K562 (cell line): ENCODE results near the gene FOXN1. TPM values are rescaled to one million over a fixed set of nuclear protein-coding genes. Genes with fewer than 3 reads are reported as not detected.
A peak's percentile ranks its signal among the peaks of the same experiment; 100 is the strongest.

ENCODE experiments used
- ADNP ChIP-seq: fragments of 200-800 bp; sonication (Bioruptor generic); IDR thresholded peaks from 2 replicates; pipeline ENCODE4 v1.6.1; 2016; ENCODE audit warnings: missing genetic modification characterization, missing compliant biosample characterization
- HDAC2 ChIP-seq: fragments of 450-650 bp; IDR thresholded peaks from 2 replicates; pipeline ENCODE4 v1.6.1; 2016; ENCODE audit warnings: mild to moderate bottlenecking
- HMG20A ChIP-seq: fragments of 450-650 bp; formaldehyde crosslinking; conservative IDR thresholded peaks from 2 replicates; pipeline ENCODE4 v1.4.0; 2020; ENCODE audit warnings: mild to moderate bottlenecking, mixed read lengths
- MEIS2 ChIP-seq: fragments of 450-650 bp; IDR thresholded peaks from 2 replicates; pipeline ENCODE4 v1.6.1; 2014; ENCODE audit warnings: mild to moderate bottlenecking; ENCODE audit not compliant: partially characterized antibody
- NELFE ChIP-seq: IDR thresholded peaks from 2 replicates; pipeline ENCODE4 v1.6.1; 2011; ENCODE audit warnings: mild to moderate bottlenecking; ENCODE audit not compliant: insufficient read depth, insufficient read length
- NFIX ChIP-seq: fragments of 250-450 bp; sonication (Bioruptor Pico); IDR thresholded peaks from 2 replicates; pipeline ENCODE4 v1.4.0; 2020; ENCODE audit warnings: low read depth, mild to moderate bottlenecking, moderate library complexity
- NUFIP1 ChIP-seq: fragments of 450-650 bp; IDR thresholded peaks from 2 replicates; pipeline ENCODE4 v1.6.1; 2018; ENCODE audit not compliant: partially characterized antibody
- SNIP1 ChIP-seq: fragments of 450-650 bp; IDR thresholded peaks from 2 replicates; pipeline ENCODE4 v1.7.1; 2017; ENCODE audit warnings: low read depth, mild to moderate bottlenecking
- TBL1XR1 ChIP-seq, 2 experiments: IDR thresholded peaks; 2 replicates each; pipeline ENCODE4 v1.6.1; 2012; ENCODE audit warnings: improper control_type of control experiment in 2 of 2, low read length in 2 of 2, mild to moderate bottlenecking in 1 of 2
- TEAD4 ChIP-seq, 2 experiments: sonication (generic) in 1 of 2; formaldehyde crosslinking in 1 of 2; IDR thresholded peaks; 2 replicates each; pipeline versions ENCODE4 v1.6.1 to v1.8.0; 2012 to 2022; ENCODE audit warnings: borderline replicate concordance in 1 of 2, inconsistent platforms in 1 of 2, low read length in 1 of 2, mild to moderate bottlenecking in 1 of 2, missing genetic modification reagents in 1 of 2
- THAP12 ChIP-seq: fragments of 250-450 bp; sonication (Bioruptor Pico); IDR thresholded peaks from 2 replicates; pipeline ENCODE4 v1.9.0; 2021; ENCODE audit warnings: mild to moderate bottlenecking, inconsistent platforms
- polyA plus RNA-seq, 8 experiments: library from polyadenylated mRNA; depleted of rRNA in 4 of 8; stranded (reverse) in 5 of 8; unstranded in 3 of 8; fragments of >200 nt; fragmentation: Nextera tagmentation in 2 of 8; fragmentation: Illumina TruSeq in 1 of 8; extraction: Ambion mirVana in 2 of 8; extraction: Trizol in 1 of 8; gene quantifications; 2 replicates each; pipeline versions ENCODE4 v1.2.1 to v1.2.3, GENCODE V29; 2011 to 2014; ENCODE audit warnings: inconsistent platforms in 1 of 8, missing spikeins in 1 of 8
- total RNA-seq, 7 experiments: library from RNA; depleted of rRNA in 6 of 7; stranded (reverse); fragments of >200 nt in 6 of 7; fragmentation: Illumina TruSeq in 2 of 7; extraction: Trizol in 2 of 7; gene quantifications; 2 replicates each; pipeline versions ENCODE4 v1.2.1 to v1.2.3, GENCODE V29; 2011 to 2021; ENCODE audit warnings: low replicate concordance in 1 of 7
- TF ChIP-seq, protein P1 (sequence below): fragments of 450-650 bp; IDR thresholded peaks from 2 replicates; pipeline ENCODE4 v1.6.1; 2018; ENCODE audit warnings: mild to moderate bottlenecking, low read depth; ENCODE audit not compliant: partially characterized antibody
- TF ChIP-seq, protein P2 (sequence below), 2 experiments: fragments of 150-350 bp in 1 of 2; IDR thresholded peaks; 2 replicates each; pipeline ENCODE4 v1.6.1; 2012 to 2016; ENCODE audit warnings: low read depth in 2 of 2, low read length in 2 of 2, mild to moderate bottlenecking in 1 of 2, moderate library complexity in 1 of 2
- TF ChIP-seq, protein P3 (sequence below): fragments of 250-450 bp; sonication (Bioruptor Pico); IDR thresholded peaks from 2 replicates; pipeline ENCODE4 v1.9.0; 2021; ENCODE audit warnings: mild to moderate bottlenecking
- TF ChIP-seq, protein P4 (sequence below): sonication (generic); formaldehyde crosslinking; IDR thresholded peaks from 2 replicates; pipeline ENCODE4 v1.8.1; 2022; ENCODE audit warnings: missing genetic modification reagents
- TF ChIP-seq, protein P5 (sequence below): fragments of 450-650 bp; formaldehyde crosslinking; IDR thresholded peaks from 2 replicates; pipeline ENCODE4 v1.4.0; 2020; ENCODE audit warnings: mild to moderate bottlenecking, moderate library complexity

The FOXN1 gene
- total and polyA plus RNA-seq, 9 of the 15 experiments (the other 6 are each of a cell fraction or from before 2014, with no cell fraction given) = not detected

DNA sequence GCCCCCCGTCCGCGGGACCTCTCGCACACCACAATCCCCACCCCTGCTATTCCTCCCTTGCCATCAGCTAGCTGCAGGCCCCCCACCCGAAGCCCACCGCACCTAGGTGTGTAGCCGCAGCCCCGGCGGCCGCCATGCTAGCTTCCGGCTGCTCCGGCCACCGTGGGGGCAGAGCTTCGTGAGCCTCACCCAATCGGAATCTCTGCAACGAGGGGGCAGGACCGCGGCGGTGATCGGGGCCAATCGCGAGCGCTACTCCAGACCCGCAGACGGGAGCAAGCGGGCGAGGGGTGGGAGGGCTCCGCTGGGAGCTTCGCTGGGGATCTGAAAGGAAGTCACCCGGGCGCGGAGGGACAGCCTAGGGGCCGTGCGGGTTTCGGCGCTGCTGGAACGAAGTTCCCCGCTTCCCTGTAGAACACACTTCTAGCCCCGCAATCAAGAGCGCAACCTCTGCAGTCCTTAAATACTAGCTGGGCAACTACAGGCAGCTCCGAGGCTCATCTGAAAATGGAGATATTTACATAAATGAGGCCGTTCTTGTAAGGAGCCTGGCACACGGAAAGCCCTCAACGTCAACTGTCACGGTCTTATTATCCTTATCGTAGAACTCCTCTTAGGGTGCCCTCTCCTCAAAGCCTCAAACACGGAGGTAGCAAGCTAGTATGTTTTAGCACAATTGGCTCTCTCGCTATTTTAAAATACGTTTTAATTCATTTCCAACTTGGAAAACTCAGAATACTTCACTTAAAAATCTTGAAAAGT is 65.4 kb downstream of the FOXN1 start, which contains the start of gene PIGS (continued):
- TF ChIP-seq, protein P1, sequence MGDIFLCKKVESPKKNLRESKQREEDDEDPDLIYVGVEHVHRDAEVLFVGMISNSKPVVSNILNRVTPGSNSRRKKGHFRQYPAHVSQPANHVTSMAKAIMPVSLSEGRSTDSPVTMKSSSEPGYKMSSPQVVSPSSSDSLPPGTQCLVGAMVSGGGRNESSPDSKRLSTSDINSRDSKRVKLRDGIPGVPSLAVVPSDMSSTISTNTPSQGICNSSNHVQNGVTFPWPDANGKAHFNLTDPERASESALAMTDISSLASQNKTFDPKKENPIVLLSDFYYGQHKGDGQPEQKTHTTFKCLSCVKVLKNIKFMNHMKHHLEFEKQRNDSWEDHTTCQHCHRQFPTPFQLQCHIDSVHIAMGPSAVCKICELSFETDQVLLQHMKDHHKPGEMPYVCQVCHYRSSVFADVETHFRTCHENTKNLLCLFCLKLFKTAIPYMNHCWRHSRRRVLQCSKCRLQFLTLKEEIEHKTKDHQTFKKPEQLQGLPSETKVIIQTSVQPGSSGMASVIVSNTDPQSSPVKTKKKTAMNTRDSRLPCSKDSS = no peak
- no peak for TF ChIP-seq NELFE
- no peak for TF ChIP-seq TEAD4 (IDR thresholded peaks at IDR 0.05; ENCODE audit: low read length)
- no peak for TF ChIP-seq TEAD4 (CRISPR knock-in tag; IDR thresholded peaks at IDR 0.05; ENCODE audit: borderline replicate concordance)
- TF ChIP-seq TBL1XR1 (IDR thresholded peaks at IDR 0.05; ENCODE audit: low read length in 2 of 2) = peak; percentile 17 to 33; a peak in 2 of 4 replicates
- TF ChIP-seq, protein P2, sequence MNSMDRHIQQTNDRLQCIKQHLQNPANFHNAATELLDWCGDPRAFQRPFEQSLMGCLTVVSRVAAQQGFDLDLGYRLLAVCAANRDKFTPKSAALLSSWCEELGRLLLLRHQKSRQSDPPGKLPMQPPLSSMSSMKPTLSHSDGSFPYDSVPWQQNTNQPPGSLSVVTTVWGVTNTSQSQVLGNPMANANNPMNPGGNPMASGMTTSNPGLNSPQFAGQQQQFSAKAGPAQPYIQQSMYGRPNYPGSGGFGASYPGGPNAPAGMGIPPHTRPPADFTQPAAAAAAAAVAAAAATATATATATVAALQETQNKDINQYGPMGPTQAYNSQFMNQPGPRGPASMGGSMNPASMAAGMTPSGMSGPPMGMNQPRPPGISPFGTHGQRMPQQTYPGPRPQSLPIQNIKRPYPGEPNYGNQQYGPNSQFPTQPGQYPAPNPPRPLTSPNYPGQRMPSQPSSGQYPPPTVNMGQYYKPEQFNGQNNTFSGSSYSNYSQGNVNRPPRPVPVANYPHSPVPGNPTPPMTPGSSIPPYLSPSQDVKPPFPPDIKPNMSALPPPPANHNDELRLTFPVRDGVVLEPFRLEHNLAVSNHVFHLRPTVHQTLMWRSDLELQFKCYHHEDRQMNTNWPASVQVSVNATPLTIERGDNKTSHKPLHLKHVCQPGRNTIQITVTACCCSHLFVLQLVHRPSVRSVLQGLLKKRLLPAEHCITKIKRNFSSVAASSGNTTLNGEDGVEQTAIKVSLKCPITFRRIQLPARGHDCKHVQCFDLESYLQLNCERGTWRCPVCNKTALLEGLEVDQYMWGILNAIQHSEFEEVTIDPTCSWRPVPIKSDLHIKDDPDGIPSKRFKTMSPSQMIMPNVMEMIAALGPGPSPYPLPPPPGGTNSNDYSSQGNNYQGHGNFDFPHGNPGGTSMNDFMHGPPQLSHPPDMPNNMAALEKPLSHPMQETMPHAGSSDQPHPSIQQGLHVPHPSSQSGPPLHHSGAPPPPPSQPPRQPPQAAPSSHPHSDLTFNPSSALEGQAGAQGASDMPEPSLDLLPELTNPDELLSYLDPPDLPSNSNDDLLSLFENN (IDR thresholded peaks at IDR 0.05; ENCODE audit: low read depth in 2 of 2, low read length in 2 of 2) = no peak
- TF ChIP-seq MEIS2 = no peak
- TF ChIP-seq ADNP (tag) = no peak
- TF ChIP-seq, protein P3, sequence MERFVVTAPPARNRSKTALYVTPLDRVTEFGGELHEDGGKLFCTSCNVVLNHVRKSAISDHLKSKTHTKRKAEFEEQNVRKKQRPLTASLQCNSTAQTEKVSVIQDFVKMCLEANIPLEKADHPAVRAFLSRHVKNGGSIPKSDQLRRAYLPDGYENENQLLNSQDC (CRISPR knock-in tag) = no peak
- TF ChIP-seq NFIX (CRISPR knock-in tag) = no peak
- TF ChIP-seq, protein P4, sequence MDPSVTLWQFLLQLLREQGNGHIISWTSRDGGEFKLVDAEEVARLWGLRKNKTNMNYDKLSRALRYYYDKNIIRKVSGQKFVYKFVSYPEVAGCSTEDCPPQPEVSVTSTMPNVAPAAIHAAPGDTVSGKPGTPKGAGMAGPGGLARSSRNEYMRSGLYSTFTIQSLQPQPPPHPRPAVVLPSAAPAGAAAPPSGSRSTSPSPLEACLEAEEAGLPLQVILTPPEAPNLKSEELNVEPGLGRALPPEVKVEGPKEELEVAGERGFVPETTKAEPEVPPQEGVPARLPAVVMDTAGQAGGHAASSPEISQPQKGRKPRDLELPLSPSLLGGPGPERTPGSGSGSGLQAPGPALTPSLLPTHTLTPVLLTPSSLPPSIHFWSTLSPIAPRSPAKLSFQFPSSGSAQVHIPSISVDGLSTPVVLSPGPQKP (CRISPR knock-in tag) = no peak
- TF ChIP-seq HMG20A = no peak
- no peak for TF ChIP-seq NUFIP1
- TF ChIP-seq SNIP1 = no peak
- no peak for TF ChIP-seq THAP12
- no peak for TF ChIP-seq HDAC2
- TF ChIP-seq, protein P5, sequence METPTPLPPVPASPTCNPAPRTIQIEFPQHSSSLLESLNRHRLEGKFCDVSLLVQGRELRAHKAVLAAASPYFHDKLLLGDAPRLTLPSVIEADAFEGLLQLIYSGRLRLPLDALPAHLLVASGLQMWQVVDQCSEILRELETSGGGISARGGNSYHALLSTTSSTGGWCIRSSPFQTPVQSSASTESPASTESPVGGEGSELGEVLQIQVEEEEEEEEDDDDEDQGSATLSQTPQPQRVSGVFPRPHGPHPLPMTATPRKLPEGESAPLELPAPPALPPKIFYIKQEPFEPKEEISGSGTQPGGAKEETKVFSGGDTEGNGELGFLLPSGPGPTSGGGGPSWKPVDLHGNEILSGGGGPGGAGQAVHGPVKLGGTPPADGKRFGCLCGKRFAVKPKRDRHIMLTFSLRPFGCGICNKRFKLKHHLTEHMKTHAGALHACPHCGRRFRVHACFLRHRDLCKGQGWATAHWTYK (CRISPR knock-in tag) = no peak
